ENCODE data around the gene UNKL. TPM values are rescaled to one million over a fixed set of nuclear protein-coding genes. Genes with fewer than 3 reads are reported as not detected.

The UNKL gene
- total RNA-seq, 1 experiment from 2014 or later: 17.7 TPM

DNA sequence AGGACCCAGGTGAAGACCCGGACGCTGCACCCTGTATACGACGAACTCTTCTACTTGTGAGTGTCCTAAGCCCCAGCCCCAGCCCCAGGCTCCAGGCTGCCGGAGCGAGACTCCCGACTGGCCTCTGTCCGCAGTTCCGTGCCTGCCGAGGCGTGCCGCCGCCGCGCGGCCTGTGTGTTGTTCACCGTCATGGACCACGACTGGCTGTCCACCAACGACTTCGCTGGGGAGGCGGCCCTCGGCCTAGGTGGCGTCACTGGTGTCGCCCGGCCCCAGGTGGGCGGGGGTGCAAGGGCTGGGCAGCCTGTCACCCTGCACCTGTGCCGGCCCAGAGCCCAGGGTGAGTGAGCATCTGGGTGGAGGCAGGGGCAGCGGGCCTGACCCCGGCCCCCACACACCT, 66.5 kb downstream of the UNKL start:
- Histone ChIP-seq H3K4me3 (no peak overlapping the region), H3K4me1 (replicated peaks) (peaks cover 28% of the 10 kb centered on the region), H3K9me3 (replicated peaks) (peaks cover 9% of the 10 kb centered on the region; the same call in 1 of the 2 replicates), H3K27me3 (replicated peaks) (peaks cover 4% of the 10 kb centered on the region; the same call in 1 of the 2 replicates), H3K36me3 (peaks cover 39% of the 10 kb centered on the region), H3K27ac (no peak overlapping the region)
- DNase-seq (ENCODE audit: low read depth in 1 of 2, low spot score in 2 of 2): no peak

DNA sequence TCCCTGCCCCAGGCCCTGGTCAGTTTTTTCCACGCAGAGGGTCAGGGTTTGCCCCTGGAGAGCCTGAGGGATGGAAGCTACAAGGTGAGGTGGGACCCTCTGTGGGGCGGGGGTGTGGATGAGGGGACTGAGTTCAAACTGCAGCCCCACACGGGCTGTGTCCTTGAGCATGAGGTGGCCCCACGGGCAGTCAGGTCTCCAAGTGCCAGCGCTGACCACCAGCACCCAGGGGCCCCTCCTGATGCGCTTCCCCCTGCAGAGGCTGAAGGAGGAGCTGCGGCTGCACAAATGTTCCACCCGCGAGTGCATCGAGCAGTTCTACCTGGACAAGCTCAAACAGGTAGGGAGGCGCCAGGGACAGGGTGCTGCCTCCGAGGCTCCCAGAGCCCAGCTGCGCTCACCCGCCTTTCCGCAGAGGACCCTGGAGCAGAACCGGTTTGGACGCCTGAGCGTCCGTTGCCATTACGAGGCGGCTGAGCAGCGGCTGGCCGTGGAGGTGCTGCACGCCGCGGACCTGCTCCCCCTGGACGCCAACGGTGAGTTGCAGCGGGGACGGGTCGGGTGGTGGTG, 67.1 kb downstream of the UNKL start:
- H3K4me3 ChIP-seq: no peak overlapping the region
- peaks cover 8% of the 10 kb centered on the region for H3K27me3 ChIP-seq (replicated peaks)
- H3K9me3 ChIP-seq (replicated peaks): peaks cover 9% of the 10 kb centered on the region; the same call in 1 of the 2 replicates
- DNase-seq (ENCODE audit: low read depth in 1 of 2, low spot score in 2 of 2): no peak
- peaks cover 39% of the 10 kb centered on the region for H3K36me3 ChIP-seq
- H3K4me1 ChIP-seq (replicated peaks): peaks cover 27% of the 10 kb centered on the region
- no peak overlapping the region for H3K27ac ChIP-seq

DNA sequence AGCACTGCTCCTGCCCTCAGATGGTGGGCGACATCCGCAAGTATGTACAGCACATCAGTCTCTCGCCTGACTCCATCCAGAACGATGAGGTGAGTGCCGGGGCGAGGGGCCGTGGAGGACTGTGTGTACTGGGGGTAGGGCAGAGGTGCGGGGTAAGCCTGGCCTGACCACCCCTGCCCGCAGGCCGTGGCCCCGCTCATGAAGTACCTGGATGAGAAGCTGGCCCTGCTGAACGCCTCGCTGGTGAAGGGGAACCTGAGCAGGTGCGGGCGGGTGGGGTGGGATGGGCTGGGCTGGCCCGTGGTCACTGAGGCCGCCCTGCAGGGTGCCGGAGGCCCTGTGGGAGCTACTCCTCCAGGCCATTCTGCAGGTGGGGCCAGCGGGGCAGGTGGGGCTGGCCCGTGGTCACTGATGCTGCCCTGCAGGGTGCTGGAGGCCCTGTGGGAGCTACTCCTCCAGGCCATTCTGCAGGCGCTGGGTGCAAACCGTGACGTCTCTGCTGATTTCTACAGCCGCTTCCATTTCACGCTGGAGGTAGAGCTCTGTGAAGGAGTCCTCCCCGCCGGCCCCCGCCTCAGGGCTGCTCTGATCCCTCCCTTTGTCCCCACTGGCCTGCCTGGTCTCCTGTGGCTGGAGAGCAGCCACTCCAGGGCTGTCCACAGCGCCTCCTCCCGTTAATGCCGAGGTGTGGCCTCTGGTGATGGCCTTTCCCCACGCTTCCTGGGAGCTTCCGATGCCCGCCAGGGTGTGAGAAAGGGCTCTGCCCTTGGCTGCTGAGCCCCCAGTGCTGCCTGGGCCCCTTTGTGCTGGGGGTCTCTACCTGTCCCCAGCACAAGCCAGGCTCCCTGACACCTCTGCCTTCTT, 67.8 kb downstream of the UNKL start:
- Histone ChIP-seq H3K36me3 (peaks cover 34% of the 10 kb centered on the region), H3K27ac (no peak overlapping the region), H3K27me3 (replicated peaks) (peaks cover 15% of the 10 kb centered on the region), H3K4me3 (no peak overlapping the region), H3K9me3 (replicated peaks) (peaks cover 3% of the 10 kb centered on the region; the same call in 1 of the 2 replicates), H3K4me1 (replicated peaks) (peaks cover 24% of the 10 kb centered on the region)
- no peak for DNase-seq (ENCODE audit: low read depth in 1 of 2, low spot score in 2 of 2)

DNA sequence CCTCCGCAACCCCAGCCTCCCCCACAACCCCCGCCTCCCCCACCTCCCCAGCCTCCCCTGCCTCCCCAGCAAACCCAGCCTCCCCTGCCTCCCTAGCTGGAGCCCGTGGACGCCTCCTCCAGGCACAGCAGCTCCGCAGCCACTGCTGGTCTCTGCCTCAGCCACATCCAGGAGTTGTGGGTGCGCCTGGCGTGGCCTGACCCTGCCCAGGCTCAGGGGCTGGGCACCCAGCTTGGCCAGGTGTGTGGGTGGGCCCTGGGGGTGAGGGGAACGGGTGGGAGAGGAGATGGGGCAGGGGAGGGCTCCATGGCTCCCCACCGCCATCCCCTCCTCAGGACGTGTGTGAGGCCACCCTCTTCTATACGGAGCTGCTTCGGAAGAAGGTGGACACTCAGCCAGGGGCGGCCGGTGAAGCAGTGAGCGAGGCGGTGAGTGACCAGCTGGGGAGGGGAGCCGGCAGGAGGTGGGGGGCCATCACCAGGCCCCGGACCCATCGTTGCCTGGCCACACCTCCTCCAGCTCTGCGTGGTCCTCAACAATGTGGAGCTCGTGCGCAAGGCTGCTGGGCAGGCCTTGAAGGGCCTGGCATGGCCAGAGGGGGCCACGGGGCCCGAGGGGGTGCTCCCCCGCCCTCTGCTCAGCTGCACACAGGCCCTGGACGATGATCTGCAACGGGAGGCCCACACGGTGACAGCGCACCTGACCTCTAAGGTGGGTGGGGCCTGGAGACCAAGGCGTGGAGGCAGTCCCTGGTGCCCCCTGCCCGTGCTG, 68.7 kb downstream of the UNKL start:
- Histone ChIP-seq H3K4me1 (replicated peaks) (peaks cover 16% of the 10 kb centered on the region), H3K27me3 (replicated peaks) (peaks cover 23% of the 10 kb centered on the region), H3K36me3 (peaks cover 28% of the 10 kb centered on the region), H3K9me3 (replicated peaks) (no peaks in the 10 kb centered on the region), H3K27ac (no peak overlapping the region), H3K4me3 (no peak overlapping the region)
- DNase-seq (ENCODE audit: low read depth in 1 of 2, low spot score in 2 of 2): no peak

DNA sequence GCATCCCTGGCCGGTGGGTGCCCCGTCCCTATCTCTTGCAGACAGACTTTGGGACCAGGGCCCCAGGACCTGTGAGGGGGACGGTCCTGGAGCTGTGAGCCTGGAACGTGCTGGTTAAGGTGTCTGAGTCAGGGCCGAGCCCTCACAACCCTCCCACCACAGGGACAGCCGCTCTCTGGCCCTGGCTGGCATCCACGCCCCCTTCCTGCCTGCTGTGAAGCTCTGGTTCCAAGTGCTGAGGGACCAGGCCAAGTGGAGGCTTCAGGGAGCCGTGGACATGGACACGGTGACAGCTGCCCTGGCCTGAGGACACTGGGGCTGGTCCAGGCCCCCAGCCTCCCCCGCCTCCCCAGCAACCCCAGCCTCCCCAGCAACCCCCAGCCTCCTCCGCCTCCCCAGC, 69.4 kb downstream of the UNKL start:
- no peak for DNase-seq (ENCODE audit: low read depth in 1 of 2, low spot score in 2 of 2)
- H3K27me3 ChIP-seq (replicated peaks): peaks cover 25% of the 10 kb centered on the region

DNA sequence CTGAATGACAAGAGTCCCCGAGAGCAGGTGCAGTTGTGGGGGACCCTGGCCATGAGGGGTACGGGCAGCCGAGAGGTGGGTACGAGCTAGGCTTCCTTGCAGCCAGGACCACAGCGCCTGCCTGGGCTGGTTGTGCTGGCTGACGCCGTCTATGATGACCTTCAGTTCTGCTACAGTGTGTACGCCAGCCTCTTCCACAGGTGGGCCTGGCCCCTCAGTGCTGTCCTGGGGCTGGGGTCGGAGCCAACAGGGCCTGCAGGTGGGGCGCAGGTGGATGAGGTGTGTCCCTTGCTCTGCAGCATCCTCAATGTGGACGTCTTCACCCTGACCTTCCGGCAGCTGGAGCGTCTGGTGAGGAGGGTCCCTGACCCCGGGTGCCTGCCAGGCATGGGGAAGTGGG, 70.0 kb downstream of the UNKL start:
- H3K9me3 ChIP-seq (replicated peaks): no peaks in the 10 kb centered on the region
- peaks cover 11% of the 10 kb centered on the region for H3K4me1 ChIP-seq (replicated peaks)
- no peak overlapping the region for H3K4me3 ChIP-seq
- peaks cover 25% of the 10 kb centered on the region for H3K27me3 ChIP-seq (replicated peaks)
- no peak for DNase-seq (ENCODE audit: low read depth in 1 of 2, low spot score in 2 of 2)
- peaks cover 16% of the 10 kb centered on the region for H3K36me3 ChIP-seq
- H3K27ac ChIP-seq: no peak overlapping the region

More for the DNA sequence above, 69.4 kb downstream of the UNKL start:
- no peaks in the 10 kb centered on the region for H3K9me3 ChIP-seq (replicated peaks)
- no peak overlapping the region for H3K4me3 ChIP-seq
- H3K4me1 ChIP-seq (replicated peaks): peaks cover 11% of the 10 kb centered on the region
- peaks cover 22% of the 10 kb centered on the region for H3K36me3 ChIP-seq
- H3K27ac ChIP-seq: no peak overlapping the region

DNA sequence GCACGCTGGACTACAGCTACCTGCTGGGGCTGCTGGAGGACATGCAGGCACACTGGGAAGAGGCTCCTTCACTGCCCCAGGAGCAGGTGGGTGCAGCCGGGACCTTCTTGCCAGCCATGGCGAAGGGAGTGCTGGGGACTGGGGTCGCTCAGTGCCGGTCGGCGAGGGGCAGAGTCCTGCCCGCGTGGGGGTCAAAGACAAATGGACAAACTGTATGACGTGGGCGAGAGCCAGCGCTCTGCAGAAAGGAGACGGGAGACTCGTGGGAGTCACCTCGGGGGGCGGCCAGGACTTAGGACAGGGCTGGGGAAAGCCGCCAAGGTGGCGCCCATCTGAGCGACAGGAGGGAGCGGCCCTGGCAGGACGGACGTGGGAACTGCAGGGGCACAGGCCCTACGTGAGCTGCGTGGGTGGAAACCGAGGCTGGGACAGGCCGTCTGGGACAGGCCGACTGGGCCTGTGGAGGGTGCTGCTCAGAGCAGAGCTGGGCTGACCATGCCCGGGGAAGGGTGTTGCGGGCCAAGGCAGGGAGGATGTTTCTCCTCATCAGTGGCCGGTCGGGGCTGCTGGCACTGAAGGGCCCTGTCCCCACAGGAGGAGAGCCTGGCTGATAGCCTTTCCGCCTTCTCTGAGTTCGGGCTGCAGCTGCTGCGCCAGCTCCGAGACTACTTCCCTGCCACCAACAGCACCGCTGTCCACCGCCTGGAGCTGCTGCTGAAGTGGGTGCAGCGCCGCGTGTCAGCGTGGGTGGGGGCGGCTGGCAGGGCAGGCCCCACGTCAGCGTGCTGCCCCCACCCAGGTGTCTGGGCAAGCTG, 70.9 kb downstream of the UNKL start:
- peaks cover 7% of the 10 kb centered on the region for H3K36me3 ChIP-seq
- H3K27ac ChIP-seq: no peak overlapping the region
- H3K27me3 ChIP-seq (replicated peaks): peaks cover 31% of the 10 kb centered on the region
- H3K4me1 ChIP-seq (replicated peaks): peaks cover 11% of the 10 kb centered on the region
- H3K9me3 ChIP-seq (replicated peaks): no peaks in the 10 kb centered on the region
- no peak for DNase-seq (ENCODE audit: low read depth in 1 of 2, low spot score in 2 of 2)
- peak overlapping the region; percentile 27 for H3K4me3 ChIP-seq

DNA sequence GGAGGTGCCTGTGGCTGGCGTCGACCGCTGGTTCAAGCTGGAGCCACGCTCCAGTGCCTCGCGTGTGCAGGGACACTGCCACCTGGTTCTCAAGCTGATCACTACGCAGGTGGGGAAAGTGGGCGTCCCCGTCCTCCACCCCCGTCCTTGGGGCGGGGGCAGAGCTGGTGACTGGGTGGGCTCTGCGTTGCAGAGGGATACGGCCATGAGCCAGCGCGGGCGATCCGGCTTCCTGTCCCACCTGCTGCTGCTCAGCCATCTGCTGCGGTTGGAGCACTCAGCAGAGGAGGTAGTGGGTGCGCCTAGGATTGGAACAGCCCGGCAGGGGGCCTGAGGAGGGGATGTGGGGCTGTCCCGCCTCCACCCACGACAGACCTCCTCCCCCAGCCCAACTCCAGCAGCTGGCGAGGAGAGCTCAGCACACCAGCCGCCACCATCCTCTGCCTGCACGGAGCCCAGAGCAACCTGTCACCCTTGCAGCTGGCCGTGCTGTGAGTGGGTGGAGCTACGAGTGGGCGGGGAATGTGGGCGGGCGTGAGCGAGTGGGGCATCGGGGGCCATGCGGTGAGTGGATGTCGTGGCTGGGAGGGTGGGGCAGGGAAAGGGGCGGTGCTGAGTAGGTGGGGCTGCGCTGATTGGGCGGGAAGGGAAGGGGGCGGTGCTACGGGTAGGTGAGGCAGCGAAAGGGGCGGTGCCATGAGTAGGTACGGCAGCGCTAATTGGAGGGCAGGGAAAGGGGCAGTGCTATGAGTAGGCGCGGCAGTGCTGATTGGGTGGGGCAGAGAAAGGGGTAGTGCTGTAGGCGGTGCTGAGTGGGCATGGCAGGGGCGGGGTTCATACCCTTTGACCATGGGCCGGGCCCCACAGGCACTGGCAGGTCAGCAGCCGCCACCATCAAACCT, 71.7 kb downstream of the UNKL start:
- Histone ChIP-seq H3K4me1 (replicated peaks) (peaks cover 11% of the 10 kb centered on the region), H3K27me3 (replicated peaks) (peaks cover 36% of the 10 kb centered on the region), H3K4me3 (peak overlapping the region; percentile 27), H3K36me3 (no peaks in the 10 kb centered on the region), H3K27ac (no peak overlapping the region), H3K9me3 (replicated peaks) (no peaks in the 10 kb centered on the region)
- peak; percentile 85 to 94 for DNase-seq (ENCODE audit: low read depth in 1 of 2, low spot score in 2 of 2)

DNA sequence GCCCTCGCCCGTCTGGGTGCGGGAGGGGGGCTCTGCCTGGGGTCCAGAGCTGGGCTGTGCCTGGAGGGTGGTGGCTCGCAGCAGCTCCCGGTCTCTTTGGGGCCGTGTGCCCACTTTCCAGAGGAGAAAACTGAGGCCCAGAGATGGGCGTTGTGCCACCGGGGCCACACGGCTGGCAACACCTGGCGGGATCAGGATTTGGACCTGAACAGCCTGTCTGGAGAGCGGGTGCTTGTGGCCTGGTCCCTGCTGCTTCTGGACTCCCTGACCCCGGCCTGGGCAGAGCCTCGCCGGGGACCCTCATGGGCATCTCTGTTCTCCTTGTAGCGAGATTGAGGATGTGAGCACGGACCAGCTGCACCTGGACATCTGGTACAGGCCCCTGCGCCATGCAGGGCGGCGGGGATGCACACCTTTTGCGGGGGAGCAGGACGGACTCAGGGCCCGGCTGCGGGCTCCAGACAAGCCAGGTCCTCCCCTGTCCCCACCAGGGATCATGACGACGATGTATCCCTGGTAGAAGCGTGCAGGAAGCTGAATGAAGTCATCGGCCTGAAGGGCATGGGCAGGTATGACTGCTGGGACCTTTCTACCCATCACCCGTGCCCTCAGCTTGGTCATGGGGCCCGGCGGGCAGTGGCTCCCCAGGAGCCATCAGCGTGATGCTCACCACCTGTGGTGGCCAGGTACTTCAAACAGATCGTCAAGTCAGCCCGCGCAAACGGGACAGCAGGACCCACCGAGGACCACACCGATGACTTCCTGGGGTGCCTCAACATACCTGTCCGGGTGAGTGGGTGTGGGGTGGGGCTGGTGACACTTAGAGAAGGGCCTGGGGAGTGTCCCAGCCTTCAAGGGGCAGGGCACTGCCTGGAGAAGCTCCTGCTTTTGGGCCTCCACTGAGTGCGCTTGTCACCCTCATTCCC, 72.7 kb downstream of the UNKL start:
- no peak overlapping the region for H3K27ac ChIP-seq
- peaks cover 46% of the 10 kb centered on the region for H3K27me3 ChIP-seq (replicated peaks)
- H3K36me3 ChIP-seq: no peaks in the 10 kb centered on the region
- DNase-seq (ENCODE audit: low read depth in 1 of 2, low spot score in 2 of 2): no peak
- H3K4me3 ChIP-seq: no peak overlapping the region
- peaks cover 11% of the 10 kb centered on the region for H3K4me1 ChIP-seq (replicated peaks)
- no peaks in the 10 kb centered on the region for H3K9me3 ChIP-seq (replicated peaks)

DNA sequence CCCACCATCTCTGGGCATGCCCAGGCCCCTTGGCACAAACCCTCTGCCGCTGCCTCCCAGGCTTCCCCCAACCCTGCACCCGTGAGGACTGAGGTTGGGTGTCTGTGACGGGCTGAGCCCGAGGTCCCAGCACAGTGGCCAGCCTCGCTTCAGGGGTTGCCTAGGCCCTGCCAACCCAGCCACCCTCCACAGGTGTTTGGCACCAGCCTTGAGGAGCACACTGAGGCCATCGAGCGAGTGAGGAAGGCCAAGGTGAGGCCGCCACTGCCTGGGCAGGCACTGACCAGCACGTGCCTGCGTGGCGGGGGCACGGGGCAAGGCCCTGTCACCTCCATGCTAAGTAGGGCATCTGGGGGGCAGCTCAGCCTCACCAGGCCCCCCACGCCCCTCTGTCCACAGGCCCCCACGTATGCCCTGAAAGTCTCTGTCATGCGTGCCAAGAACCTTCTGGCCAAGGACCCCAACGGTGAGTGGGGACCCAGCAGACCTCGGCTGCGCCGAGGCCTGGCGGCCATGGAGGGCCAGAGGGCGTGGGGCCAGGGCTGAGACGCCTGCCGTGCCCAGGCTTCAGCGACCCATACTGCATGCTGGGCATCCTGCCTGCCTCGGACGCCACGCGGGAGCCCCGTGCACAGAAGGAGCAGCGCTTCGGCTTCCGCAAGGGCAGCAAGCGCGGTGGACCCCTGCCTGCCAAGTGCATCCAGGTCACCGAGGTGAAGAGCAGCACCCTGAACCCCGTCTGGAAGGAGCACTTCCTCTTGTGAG, 73.6 kb downstream of the UNKL start:
- Histone ChIP-seq H3K9me3 (replicated peaks) (no peaks in the 10 kb centered on the region), H3K4me1 (replicated peaks) (peaks cover 11% of the 10 kb centered on the region), H3K36me3 (no peaks in the 10 kb centered on the region), H3K27ac (no peak overlapping the region), H3K27me3 (replicated peaks) (peaks cover 55% of the 10 kb centered on the region), H3K4me3 (no peak overlapping the region)
- no peak for DNase-seq (ENCODE audit: low read depth in 1 of 2, low spot score in 2 of 2)
